Left forelimb (tissue), 1 donor: ENCODE data around the gene FHL2.
"Not testable (repeated sequence)": the region's sequence is repeated elsewhere in the genome, so short reads cannot be mapped to it uniquely, and the experiment has no call there.

ENCODE experiments used
- DNase-seq: peaks from one replicate; pipeline ENCODE4 v3.0.0-alpha.2; 2018; ENCODE audit warnings: low spot score

Gene FHL2

DNA sequence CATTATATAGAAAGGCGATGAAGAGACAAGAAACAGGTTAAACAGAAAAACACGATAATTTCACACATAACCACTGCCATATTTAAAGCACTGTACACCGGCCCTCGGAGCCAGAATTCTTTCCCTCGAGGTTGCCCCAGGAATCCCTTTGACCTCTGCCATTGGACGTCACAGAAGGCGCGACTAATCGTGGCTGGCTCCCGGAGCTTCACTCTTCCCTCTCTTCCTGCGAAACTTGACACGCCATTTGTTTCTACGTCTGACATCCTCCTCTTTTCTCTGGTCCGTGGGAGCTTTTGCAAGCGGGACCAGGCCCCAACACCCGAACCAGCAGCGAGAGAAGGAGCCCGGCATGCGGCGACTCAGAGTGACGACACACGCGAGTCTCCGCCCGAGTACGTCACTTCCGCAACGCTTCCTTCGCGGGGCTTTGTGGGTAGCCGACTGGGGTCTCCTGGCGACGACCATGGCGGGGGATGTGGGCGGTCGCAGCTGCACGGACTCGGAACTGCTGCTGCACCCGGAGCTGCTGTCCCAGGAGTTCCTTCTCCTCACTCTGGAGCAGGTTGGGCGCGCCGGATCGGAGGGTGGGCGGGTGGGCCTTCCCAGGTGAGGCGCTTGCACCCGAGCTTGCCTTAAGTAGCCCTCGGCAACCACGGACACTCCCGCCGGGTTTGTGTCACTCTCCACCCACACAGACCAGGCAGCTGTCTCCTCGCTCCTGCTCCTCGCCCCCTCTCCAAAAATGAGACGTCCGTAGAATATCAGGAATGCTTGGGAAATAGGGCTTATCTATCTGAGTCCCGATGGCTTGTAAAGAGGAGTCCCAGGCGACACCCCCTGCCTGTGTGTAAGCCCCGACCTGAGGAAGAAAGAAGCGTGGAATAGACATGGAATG lies 61.5 kb downstream of the FHL2 start, which contains the start of gene C2orf49:
TSS of gene C2orf49 (plus strand) at position 419 of the 898 bp plus-strand sequence. CDS start at position 467, 48 bp downstream.
- peak; percentile 96 for DNase-seq

- no peak for DNase-seq
Observed at GRCh38 chr2:105336786-105337121, 62.1 kb downstream of the FHL2 start.

- no peak for DNase-seq
Observed at GRCh38 chr2:105335469-105335868, 63.4 kb downstream of the FHL2 start.

DNA sequence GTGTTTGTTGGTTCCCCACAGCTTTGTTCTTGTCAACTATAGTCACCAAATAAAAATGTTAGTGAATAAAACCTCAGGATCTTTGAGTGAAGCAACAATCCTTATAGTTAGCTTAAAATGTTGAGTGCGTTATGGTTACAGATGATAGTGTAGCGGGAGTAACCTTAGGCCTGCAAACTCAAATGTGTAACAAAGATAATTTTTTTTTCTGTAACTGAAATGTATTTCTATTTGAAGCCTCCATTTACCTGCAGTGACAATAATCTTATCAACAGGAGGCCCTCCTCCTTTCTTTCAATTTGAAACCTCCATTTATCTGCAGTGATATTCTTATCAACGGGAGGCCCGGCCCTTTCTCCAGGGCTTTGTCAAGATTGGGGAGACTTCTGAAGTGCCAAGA lies 64.6 kb downstream of the FHL2 start:
- DNase-seq = no peak

GRCh38 chr2:105330681-105331375 lies 68.0 kb downstream of the FHL2 start:
- DNase-seq = no peak

GRCh38 chr2:105329561-105330495 lies 69.0 kb downstream of the FHL2 start, which contains the start of gene TGFBRAP1:
TSS of gene TGFBRAP1 (minus strand) at chr2:105329735. CDS start at chr2:105308301, 21,434 bp downstream.
- DNase-seq = peak; percentile 76

GRCh38 chr2:105329197-105329554 lies 69.7 kb downstream of the FHL2 start:
- no peak for DNase-seq

- no peak for DNase-seq
Observed at GRCh38 chr2:105328281-105329196, 70.3 kb downstream of the FHL2 start.

- DNase-seq = no peak
Observed at GRCh38 chr2:105327690-105328089, 71.2 kb downstream of the FHL2 start.

DNA sequence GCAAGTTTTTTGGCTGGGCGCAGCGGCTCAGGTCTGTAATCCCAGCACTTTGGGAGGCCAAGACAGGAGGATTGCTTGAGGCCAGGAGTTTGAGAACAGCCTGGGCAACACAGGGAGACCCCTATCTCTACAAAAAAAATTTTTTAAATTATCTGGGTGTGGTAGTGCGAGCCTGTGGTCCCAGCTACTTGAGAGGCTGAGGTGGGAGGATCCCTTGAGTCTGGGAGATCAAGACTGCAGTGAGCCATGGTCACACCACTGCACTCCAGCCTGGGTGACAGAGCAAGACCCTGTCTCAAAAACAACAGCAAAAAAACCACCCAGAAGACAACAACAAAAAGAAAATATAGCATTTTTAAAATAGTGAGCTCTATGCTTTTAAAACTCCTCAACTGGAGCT lies 71.6 kb downstream of the FHL2 start:
- not testable (repeated sequence) for DNase-seq

DNA sequence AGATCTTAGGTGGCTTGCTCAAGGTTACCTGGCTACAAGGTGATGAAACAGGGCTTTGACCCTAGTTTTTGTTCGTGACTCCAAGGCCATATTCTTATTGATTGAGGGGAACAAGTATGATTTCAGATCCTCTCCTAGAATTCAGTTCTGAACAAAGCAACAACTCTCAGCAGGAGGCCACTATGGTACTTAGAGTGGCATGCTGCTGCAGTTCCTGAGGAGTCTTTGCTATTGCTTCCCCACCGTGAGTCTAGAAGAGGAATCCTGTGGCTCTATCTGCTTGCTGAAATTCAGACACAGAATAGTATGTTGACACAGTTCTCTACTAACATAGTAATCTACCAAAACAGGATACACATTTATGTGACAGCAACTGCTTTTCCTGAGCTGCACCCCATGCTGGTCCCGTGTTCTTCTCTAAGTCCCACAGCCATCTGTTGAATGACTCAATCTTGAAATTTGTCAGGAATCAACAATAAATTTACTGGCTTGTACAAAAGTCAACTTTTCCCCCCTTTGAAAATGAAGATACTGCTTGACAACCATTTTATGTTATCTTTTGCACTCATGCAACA lies 73.4 kb downstream of the FHL2 start:
- DNase-seq = no peak

- no peak for DNase-seq
Observed at GRCh38 chr2:105324732-105325131, 74.1 kb downstream of the FHL2 start.

- DNase-seq = no peak
Observed at GRCh38 chr2:105324101-105324500, 74.8 kb downstream of the FHL2 start.

GRCh38 chr2:105323111-105323510 lies 75.7 kb downstream of the FHL2 start:
- DNase-seq = no peak

DNA sequence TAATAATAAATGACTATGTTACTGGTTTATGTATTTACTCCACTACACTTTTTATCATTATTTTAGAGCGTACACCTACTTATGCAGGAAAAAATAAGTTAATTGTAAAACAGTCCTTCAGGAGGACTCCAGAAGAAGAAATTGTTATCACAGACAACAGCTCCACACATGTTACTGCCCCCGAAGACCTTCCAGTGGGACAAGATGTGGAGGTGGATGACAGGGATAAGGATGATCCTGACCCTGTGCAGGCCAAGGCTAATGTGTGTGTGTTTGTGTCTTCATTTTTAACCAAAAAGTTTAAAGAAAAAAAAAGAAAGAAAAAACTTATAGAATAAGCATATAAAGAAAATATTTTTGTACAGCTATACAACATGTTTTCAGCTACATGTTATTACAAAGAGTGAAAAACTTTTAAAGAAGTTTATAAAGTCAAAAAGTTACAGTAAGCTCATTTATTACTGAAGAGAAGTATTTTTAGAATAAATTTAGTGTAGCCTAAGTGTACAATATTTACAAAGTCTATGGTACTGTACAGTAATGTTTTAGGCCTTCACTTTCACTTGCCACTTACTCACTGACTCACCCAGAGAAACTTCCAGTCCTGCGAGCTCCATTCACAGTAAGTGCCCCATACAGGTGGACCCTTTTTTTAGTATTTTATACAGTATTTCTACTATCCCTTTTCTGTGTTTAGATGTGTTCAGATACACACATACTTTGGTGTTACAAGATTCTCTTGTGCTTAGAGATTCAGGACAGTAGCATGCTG lies 76.8 kb downstream of the FHL2 start:
- DNase-seq = no peak

DNA sequence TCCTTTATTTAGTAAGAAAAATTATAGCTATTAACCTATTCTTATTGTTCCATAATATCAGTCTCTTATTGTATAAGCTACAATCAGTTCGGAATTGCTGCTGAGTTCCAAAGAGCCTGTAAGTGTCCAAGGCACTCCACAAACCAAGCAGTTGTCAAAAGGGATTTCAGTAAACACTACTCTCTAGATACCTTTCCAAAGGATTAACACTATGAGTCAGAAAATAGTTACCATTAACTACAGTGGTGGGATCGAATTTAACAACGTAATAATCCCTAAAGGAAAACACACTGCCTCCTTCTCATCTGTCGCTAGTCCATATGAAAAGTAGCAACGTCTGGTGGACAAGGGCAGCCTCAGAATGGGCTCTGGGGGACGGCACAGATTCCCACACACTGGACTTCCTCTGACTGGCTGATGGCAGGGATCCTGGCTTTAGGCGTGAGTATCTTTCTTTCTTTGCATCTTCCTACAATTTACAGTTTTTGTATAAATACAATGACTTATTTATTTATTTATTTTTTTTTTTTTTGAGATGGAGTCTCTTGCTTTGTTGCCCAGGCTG lies 78.1 kb downstream of the FHL2 start:
- no peak for DNase-seq

DNA sequence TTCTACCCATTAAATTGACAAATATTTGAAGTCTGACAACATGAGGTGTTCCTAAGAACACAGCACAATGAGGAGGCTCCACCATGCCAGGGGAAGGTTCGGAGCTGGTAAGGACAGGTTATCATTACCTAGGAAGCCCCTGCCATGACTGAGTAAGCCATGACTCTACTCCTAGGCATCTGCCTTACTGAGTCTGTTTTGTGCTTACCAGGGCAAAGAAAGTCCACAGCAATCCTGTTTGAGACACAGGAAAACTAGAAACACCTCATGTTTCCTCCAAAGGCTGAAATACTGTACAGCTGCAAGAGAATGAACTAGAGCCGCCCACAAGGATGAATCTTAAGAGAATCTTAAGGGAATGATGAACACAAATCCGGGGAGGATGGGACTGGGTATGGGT lies 80.9 kb downstream of the FHL2 start:
- DNase-seq = no peak

DNA sequence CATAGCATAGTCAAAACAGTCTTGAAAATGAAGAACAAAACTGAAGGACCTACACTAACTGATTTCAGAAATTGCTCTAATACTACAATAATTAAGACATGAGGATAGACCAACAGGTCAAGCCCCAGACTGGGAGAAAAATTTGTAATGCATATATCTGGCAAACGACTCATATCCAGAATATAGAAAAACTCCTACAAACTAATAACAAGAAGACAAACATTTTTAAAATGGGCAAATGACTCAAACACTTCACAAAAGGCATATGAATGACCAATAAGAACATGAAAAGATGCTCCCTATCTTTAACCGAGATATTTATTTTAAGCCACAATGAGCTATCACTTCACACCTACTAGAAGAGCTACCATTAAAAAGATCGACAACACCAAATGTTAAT lies 83.5 kb downstream of the FHL2 start:
- DNase-seq = no peak

DNA sequence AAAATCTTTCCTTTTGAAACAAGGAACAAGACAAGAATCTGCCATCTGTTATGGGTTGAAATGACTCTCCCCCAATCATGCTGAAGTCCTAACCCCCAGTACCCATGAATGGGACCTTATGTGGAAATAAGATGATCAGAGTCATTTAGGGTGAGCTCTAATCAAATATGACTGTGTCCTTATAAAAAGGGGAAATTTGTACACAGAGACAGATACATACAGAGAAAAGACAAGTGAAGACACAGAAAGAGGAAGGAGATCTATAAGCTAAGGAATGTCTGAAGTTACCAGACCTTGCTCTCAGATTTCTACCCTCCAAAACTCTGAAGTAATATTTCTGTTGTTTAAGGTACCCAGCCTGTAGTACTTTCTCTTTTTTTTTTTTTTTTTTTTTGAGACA lies 85.0 kb downstream of the FHL2 start:
- DNase-seq = no peak
